HUES6 (cell line): ENCODE results near the gene LY6G5C.

Experiments used
- H3K27ac ChIP-seq: 2 replicates; pipeline ENCODE4 v1.7.0; 2013; ENCODE audit warnings: low read depth, mild to moderate bottlenecking, low read length, inconsistent platforms
- H3K27me3 ChIP-seq: 2 replicates; pipeline ENCODE4 v1.6.1; 2013; ENCODE audit warnings: low read length; ENCODE audit not compliant: control insufficient read depth, insufficient read depth
- H3K36me3 ChIP-seq: 2 replicates; pipeline ENCODE4 v1.6.1; 2013; ENCODE audit warnings: low read length; ENCODE audit not compliant: control insufficient read depth, insufficient read depth
- H3K4me1 ChIP-seq: 2 replicates; pipeline ENCODE4 v1.6.1; 2013; ENCODE audit warnings: low read length; ENCODE audit not compliant: control insufficient read depth, insufficient read depth
- H3K4me3 ChIP-seq: 2 replicates; pipeline ENCODE4 v1.5.1; 2013; ENCODE audit warnings: low read depth, low read length
- H3K9ac ChIP-seq: one replicate; pipeline ENCODE4 v1.6.1; 2013; ENCODE audit warnings: mild to moderate bottlenecking, low read length
- H3K9me3 ChIP-seq: 2 replicates; pipeline ENCODE4 v1.6.1; 2013; ENCODE audit warnings: low read depth, low read length; ENCODE audit not compliant: control insufficient read depth, insufficient read depth

Gene LY6G5C, protein sequence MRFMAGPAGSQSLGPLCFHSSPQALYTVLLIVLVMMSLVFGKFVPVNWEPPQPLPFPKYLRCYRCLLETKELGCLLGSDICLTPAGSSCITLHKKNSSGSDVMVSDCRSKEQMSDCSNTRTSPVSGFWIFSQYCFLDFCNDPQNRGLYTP

DNA sequence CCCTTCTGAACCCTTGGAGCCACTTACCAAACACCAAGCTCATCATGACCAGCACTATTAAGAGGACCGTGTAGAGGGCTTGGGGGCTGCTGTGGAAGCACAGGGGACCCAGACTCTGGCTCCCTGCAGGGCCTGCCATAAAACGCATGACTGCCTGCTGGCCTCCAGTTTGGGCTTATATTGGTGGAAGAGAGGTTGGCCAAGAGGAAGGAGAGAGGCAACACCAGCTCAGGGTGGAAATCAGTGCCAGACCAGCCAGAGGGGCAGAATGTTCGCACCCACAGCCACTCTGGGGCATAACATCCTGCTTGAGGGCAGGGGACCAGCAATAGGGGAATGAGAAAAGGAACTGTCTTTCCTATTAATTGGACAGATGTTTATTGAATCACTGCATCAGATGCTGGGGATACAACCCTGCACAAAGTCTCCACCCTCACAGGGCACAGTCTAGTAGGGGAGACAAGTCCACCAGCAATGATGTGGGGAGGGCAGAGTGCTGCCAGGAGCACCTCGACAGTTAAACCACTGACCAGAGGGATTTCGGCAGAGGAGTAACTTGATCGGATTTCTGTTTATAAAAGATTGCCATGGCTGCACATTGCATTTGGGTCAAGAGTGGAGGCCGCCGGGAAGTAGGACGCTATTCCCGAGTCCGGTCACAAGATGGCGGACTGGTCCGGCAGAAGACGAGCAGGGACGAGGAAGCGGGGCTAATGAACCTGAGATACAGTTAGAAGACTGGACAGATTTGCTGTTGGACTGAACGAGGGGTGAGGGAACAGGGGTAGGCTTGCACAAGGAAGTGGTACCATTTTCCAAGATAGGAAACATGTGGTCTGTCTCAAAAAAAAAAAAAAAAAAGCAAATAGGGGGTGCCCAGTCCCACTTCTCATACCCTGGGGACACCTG lies at the start of gene LY6G5C:
Gene LY6G5C, minus strand, starts transcription at position 842 of the 909 bp plus-strand sequence. Its CDS starts 694 bp downstream, at position 148.
- no peak within 1 kb of the TSS for H3K27ac ChIP-seq
- H3K9ac ChIP-seq, result peak within 1 kb of the TSS; percentile 28
- H3K4me3 ChIP-seq, result peak within 1 kb of the TSS; percentile 60
- H3K9me3 ChIP-seq, result no peaks in the 10 kb centered on the region
- no peaks in the 10 kb centered on the region for H3K36me3 ChIP-seq
- H3K4me1 ChIP-seq, result peaks cover 8% of the 10 kb centered on the region
- H3K27me3 ChIP-seq, result peaks cover 17% of the 10 kb centered on the region

DNA sequence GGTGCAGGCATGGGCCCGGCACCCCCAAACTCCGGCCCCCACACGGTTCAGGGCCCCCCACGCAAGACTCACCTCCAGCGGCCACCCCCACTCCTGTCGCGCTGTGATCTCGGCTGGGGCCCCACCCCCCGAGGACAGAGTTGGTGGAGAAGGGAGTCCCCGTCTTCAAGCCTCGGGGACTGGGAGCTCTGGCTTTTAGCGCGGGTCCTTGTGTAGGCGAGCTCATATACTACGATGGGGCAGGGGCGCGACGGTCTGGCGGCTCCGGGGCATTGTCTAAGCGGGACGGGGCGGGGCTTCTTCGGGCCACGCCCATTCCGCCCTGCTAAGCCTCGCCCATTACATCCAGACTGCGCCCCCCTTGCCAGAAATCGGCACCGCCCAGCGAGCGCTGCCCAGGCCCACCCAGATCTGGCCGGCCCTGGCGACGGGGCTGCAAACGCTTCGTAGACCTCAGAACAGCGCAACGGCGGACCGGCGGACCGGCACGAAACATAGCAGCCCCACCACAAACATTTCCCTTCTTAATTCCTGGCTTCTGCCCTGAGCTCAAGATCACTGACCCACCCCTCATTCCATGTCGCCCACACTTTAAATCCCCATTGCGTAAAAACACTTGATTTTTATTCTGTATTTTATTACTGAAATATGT lies 49.2 kb upstream of the LY6G5C start:
- H3K27me3 ChIP-seq, result no peaks in the 10 kb centered on the region
- no peaks in the 10 kb centered on the region for H3K9me3 ChIP-seq
- H3K36me3 ChIP-seq, result peaks cover 61% of the 10 kb centered on the region
- H3K9ac ChIP-seq, result peak overlapping the region; percentile 82
- peak overlapping the region; percentile 98 for H3K4me3 ChIP-seq
- peak overlapping the region; percentile 69; the same call in 1 of the 2 replicates for H3K27ac ChIP-seq
- peaks cover 22% of the 10 kb centered on the region for H3K4me1 ChIP-seq

DNA sequence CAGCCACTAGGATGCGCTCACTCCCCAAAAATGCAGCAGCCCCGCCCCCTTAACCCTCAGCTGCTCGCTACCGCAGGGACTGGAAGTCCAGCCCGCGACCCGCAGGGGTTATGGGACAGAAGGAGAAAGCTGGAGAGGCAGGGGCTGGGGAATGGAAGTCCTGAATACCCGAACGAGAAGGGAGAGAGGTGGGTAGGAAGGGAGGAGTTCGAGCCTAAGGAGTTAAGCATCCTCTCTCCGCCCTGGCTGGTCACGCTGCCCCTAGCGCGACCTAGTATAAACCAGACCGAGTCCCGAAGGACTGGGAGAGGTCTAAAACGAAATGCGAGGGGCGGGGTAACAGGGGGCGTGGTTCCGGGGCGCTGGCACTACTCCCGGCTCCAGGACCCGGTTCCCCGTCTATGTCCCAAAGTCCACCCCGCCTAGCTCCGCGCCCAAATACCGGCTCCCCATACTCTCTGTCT lies 48.7 kb upstream of the LY6G5C start:
- Histone ChIP-seq H3K27me3 (no peaks in the 10 kb centered on the region), H3K9ac (peak overlapping the region; percentile 82), H3K36me3 (peaks cover 63% of the 10 kb centered on the region), H3K27ac (peak overlapping the region; percentile 69; the same call in 1 of the 2 replicates), H3K9me3 (no peaks in the 10 kb centered on the region), H3K4me3 (peak overlapping the region; percentile 98), H3K4me1 (peaks cover 22% of the 10 kb centered on the region)

DNA sequence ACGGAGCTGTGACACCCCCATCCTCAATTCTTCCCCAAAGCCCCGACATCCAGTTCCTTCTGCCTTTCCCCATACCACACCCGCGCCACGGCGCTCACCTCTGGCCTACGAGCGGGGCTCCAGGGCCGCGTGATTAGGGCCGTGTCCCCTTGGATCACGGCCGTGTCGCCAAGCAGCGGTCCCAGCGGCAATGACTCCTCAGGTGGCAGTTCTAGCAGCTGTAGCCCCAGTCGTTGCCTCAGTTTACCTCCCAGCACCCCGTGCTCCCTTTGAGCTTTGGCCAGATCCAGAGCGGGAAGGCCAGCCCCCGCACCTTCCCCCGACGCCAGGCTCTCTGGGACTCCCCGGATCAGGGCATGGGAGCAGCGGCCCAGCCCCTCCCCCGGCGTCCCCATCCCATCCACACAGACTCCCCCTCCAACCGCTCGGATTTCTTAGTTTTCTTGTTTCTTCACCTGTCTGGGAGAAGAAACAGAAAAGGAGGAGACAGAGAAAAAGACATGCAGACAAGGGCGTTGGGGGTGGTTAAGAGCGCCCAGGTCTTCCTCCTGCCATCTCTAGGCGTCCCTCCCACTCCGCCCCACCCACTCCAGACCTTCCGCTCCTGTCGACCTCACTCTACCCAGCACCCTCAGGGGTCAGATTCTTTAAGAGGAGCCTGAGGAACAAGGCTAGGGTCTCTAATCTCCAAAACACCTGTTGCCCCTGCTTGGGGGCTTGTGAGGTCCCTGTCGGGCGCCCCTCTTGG lies 48.1 kb upstream of the LY6G5C start, which contains the start of gene DDAH2:
Gene DDAH2, minus strand, starts transcription at position 533 of the 748 bp plus-strand sequence. Its CDS starts 138 bp downstream, at position 395.
- Histone ChIP-seq H3K9me3 (no peaks in the 10 kb centered on the region), H3K27ac (peak within 1 kb of the TSS; percentile 69; the same call in 1 of the 2 replicates), H3K9ac (peak within 1 kb of the TSS; percentile 82), H3K4me3 (peak within 1 kb of the TSS; percentile 98), H3K4me1 (peaks cover 16% of the 10 kb centered on the region), H3K27me3 (no peaks in the 10 kb centered on the region), H3K36me3 (peaks cover 58% of the 10 kb centered on the region)

DNA sequence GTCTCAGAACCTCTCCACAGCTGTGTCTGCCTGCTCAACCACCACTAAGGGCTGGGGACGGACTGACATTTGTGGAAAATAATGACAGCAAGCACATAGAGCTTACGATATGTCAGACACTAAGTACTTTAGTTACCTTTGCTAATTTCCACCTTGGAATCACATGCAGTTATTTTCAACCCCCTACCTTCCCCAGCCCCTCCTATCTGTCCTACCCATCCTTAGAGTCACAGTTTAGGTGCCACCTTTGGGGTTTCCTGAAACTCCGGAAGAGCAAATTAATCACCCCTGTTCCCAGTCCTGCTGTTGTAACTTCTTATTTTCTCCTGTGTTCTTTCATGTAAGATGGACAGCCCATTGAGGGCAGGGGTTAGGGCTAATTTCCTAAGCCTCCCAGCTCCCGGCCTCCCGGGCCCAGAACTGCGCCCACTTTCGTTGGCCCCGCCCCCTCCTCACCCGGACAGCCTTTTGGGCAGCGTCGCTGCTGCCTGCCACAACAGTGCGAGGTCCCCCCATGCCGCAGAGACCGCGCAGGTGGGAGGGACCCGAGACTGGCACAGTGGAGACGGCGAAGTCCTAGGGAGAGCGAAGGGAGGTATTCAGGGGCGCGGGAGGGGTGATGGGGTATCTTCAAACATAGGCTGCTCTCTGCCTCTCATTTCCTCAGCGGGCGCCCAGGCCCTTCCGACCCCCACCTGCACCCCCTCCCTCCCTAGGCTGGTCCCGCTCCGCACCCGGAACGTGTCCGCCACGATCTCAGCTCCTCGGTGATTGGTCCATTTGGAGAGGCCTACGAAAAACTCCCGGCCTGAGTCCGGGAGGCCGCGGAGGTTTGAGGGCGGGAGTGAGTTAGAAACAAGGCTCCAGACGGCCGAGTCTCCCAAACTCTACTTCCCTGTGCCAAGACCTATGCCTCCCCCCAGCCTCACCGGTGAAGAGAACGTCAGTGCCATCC lies 47.1 kb upstream of the LY6G5C start:
- no peak overlapping the region for H3K27ac ChIP-seq
- H3K4me1 ChIP-seq, result peaks cover 16% of the 10 kb centered on the region
- H3K4me3 ChIP-seq, result peak overlapping the region; percentile 98
- H3K27me3 ChIP-seq, result no peaks in the 10 kb centered on the region
- no peak overlapping the region for H3K9ac ChIP-seq
- H3K36me3 ChIP-seq, result peaks cover 48% of the 10 kb centered on the region
- H3K9me3 ChIP-seq, result no peaks in the 10 kb centered on the region

DNA sequence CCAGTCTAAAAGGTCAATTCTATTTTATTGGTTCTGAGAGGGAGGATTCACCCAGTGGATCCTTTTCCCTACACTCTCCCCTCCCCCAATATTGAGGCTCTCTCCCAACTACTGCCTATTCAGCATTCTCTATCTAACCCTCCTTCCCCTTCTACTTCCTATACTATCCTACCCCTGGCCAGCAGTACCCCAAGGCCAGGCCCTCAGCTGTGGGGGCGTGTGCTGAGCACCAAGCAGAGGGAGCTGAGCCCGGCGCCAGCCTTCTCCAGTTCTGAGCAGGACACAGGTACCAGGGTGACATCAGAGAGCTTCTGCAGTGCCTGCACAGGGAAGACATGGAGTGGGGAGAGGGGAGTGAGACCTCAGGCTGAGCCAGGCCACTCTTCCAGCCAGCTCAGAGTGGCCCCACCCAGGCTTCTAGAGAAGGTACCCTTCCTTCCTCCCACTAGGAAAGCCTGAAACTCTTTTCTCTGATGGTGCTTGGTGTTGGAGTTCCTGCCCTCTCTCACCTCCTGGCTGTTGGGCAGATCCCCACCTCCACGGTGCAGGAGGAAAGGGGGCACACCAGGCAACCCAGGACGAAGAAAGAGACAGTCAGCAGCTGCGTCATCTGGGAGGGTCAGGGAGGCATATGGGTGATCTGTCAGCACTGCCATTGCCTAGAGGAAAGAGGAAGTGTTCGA lies 46.3 kb upstream of the LY6G5C start:
- Histone ChIP-seq H3K36me3 (peaks cover 43% of the 10 kb centered on the region), H3K4me1 (peaks cover 16% of the 10 kb centered on the region), H3K9me3 (no peaks in the 10 kb centered on the region), H3K9ac (no peak overlapping the region), H3K27me3 (no peaks in the 10 kb centered on the region), H3K4me3 (no peak overlapping the region), H3K27ac (no peak overlapping the region)

DNA sequence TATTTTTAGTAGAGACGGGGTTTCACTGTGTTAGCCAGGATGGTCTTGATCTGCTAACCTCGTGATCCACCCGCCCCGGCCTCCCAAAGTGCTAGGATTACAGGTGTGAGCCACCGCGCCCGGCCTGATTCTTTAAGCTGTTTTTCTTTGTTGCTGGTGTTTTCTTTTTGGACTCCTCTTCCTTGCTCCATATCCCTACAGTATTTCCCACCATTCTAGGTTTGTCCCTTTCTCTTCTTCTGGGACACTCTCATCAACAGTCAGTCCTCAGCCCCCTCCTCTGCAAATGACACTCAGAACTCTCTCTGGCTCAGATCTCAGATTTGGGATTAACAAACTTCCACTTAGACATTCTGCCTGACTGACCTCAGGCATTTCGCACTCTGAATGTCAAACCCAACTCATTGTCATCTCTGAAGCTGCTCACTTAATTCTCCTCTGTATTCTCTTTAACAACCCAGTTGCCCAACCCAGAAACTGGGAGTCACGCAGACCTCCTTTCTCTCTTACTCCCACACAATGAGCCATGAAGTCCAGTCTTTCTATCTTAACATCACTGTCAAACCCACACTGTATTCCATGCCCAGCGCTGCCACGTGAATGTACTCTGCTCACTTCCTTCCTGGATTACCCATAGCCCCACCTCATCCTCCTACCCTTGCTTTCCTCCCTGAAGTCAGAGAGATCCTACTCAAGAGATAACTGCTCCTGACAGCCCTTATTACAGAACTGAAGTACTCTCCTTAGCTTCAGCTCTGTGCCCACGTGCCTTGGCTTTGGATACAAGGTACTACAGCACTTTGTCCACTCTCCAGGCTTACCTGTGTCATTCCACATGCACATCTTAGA lies 44.9 kb upstream of the LY6G5C start:
- Histone ChIP-seq H3K9me3 (no peaks in the 10 kb centered on the region), H3K4me3 (no peak overlapping the region), H3K27ac (no peak overlapping the region), H3K27me3 (no peaks in the 10 kb centered on the region), H3K36me3 (peaks cover 30% of the 10 kb centered on the region), H3K9ac (no peak overlapping the region), H3K4me1 (peaks cover 13% of the 10 kb centered on the region; the same call in 1 of the 2 replicates)

DNA sequence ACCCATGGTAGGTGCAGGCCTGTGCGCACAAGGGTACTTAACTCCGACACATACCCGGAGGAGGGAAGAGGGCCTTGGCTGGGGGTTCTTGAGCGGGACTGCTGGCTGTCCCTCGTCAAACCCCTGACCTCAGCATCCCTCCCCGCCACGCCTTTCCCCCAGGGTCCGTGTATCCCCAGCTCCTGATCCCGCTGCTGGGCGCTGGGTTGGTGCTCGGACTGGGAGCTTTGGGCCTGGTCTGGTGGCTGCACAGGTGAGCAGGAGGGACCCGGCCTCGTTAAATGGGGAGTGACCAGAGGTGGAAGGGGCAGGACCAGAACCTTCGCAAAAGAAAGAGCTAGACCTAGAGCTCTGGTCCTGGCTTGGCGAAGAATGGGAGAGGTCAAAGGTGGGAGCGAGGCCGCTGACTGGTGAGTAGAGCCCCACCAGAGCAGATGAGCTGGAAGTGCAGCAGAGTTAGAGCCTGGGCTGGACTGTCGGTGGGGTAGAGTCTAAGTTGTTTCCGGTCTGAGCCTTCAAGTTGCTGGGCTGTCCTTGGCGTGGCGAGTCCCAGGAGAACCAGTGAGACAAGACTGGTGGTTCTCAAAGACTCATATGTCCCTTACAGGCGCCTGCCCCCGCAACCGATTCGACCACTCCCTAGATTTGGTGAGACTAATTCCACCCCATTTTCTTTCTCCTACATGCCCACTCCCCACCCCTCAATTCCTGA lies 43.3 kb upstream of the LY6G5C start:
- Histone ChIP-seq H3K36me3 (peaks cover 27% of the 10 kb centered on the region), H3K4me3 (no peak overlapping the region), H3K27ac (no peak overlapping the region), H3K4me1 (peaks cover 9% of the 10 kb centered on the region), H3K27me3 (no peaks in the 10 kb centered on the region), H3K9ac (no peak overlapping the region), H3K9me3 (no peaks in the 10 kb centered on the region)
